HG03175 (cell line): ENCODE results near the gene GSC2.

ENCODE experiments used
- ATAC-seq: cut with Tn5 transposase; IDR thresholded peaks from one replicate; pipeline ENCODE4 v1.9.1; 2021; ENCODE audit warnings: mild to moderate bottlenecking, moderate library complexity; ENCODE audit not compliant: unreplicated experiment

The GSC2 gene

GRCh38 chr22:19121631-19122142 lies 28.4 kb downstream of the GSC2 start:
- ATAC-seq, result peak; percentile 24

DNA sequence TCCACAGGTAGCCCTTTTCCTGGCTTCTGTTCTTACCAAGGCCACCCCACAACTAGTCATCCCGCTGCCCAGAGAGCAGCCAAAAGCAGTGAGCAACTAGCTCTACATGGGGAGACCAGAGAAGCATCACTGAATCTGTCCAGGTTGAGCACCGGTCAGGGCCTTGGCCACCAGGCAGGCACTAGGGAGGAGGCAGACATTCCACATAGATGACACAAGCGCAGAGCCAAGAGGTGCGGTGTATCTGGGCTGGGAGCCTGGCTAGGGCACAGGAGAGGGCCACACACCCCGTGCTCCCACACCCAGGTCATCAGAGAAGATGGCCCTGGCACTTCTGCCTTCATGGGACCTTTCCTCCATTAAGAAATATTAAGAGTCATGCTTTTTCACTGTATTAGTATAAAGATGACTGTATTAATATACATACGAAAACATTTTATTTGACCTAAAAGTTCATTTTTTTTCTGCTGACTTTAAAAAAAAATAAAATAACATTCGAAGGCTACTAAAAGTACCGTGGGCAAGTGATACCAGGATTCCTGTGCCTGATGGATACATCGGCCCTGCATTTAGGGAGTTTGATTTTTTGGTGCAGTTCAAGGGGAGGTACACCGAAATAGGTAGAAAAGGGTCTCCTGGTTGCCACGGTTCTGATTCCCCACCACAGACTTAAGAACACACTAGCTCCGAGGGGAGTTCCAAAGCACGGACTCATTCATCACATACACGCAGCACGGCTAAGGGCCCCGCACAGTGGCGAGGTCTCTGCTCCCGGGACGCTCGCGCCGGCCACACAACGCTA lies 29.1 kb downstream of the GSC2 start:
- ATAC-seq, result peak; percentile 10

DNA sequence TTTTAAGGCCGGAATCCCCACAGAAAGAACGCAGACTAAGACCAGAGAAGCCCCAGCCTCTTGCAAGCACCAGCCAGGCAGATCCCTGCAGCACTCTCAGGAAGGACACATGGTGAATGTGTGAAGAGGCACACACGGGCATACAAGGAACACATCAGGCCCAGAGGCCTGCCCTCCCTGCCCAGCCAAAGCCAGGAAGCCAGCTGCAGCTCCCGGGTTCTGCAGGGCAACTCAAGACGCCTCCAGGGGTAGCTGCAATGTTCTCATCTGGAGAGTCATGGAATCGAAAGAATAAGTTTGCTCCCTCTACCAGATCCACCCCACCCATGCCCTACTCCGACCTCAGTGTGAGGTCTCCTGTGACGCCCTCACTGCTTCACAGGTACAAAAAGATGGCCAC lies 30.1 kb downstream of the GSC2 start:
- ATAC-seq, result no peak

- ATAC-seq, result peak; percentile 38
These were observed 31.7 kb downstream of the GSC2 start for GRCh38 chr22:19118329-19118880.

DNA sequence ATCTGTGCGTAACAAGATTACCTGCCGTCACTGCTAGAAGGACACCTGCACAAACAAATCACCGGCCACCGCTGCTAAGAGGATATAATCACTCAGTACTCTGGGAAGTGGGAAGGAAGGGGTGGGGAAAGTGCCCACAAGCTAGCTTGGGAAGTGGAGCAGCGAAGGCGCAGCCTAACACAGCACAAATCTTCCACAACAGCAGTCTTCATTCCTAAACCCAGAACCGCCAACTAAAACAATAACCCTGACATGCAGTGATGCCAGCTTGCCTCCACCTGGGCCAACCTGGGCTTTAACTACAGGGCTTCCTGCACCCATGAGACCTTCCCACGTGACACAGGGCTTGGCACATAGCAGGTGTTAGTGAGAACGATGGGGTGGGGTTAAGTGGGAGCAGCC lies 33.0 kb downstream of the GSC2 start:
- no peak for ATAC-seq

DNA sequence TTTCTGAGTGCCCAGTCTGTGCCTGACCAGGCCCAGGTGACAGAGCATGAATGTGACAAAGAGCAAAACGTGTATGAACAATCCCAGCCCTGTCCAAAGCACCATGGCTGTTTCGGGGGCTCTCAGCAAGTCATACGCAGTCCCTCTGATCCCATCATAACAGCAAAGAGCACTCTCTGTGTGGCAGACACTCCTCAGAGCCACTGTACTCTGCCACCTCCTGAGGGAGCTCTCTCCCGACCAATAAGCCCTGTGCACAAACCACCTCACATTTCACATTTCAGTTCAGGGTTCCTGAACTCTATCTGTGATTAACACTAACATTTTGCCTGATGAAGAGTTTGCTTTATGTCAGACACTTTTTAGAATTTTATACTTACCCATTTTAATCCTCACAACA lies 34.5 kb downstream of the GSC2 start:
- no peak for ATAC-seq

- no peak for ATAC-seq
These were observed 35.0 kb downstream of the GSC2 start for GRCh38 chr22:19114984-19115552.

- ATAC-seq, result no peak
These were observed 36.7 kb downstream of the GSC2 start for GRCh38 chr22:19113429-19113828.

- no peak for ATAC-seq
These were observed 38.5 kb downstream of the GSC2 start for GRCh38 chr22:19111584-19111983.

- ATAC-seq, result no peak
These were observed 39.0 kb downstream of the GSC2 start for GRCh38 chr22:19111140-19111539.

DNA sequence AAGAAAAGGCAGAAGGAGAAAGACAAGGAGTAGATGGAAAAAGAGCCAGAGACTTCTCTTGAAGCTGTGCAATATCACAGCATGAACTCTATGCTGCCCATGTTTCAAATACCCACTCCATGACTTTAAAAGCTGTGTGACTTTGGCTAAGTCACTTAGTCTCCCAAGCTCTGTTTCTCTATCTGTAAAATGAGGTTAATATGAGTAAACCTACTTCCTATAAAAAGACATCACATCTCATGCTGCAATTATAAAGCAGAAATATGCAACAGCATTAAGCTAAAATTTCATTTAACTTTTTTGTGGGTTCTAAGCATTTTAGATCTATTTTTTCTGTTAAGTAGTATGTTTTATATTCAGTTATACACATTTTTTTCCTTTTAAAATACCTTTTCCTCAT lies 39.4 kb downstream of the GSC2 start:
- no peak for ATAC-seq

GRCh38 chr22:19110064-19110458 lies 40.0 kb downstream of the GSC2 start:
- ATAC-seq, result no peak

- peak; percentile 86 for ATAC-seq
These were observed 40.7 kb downstream of the GSC2 start for GRCh38 chr22:19109198-19110063.

GRCh38 chr22:19108807-19109197 lies 41.3 kb downstream of the GSC2 start:
- ATAC-seq, result no peak

- ATAC-seq, result no peak
These were observed 42.4 kb downstream of the GSC2 start for GRCh38 chr22:19107730-19108074.

GRCh38 chr22:19106886-19107729 lies 43.0 kb downstream of the GSC2 start:
- ATAC-seq, result no peak

DNA sequence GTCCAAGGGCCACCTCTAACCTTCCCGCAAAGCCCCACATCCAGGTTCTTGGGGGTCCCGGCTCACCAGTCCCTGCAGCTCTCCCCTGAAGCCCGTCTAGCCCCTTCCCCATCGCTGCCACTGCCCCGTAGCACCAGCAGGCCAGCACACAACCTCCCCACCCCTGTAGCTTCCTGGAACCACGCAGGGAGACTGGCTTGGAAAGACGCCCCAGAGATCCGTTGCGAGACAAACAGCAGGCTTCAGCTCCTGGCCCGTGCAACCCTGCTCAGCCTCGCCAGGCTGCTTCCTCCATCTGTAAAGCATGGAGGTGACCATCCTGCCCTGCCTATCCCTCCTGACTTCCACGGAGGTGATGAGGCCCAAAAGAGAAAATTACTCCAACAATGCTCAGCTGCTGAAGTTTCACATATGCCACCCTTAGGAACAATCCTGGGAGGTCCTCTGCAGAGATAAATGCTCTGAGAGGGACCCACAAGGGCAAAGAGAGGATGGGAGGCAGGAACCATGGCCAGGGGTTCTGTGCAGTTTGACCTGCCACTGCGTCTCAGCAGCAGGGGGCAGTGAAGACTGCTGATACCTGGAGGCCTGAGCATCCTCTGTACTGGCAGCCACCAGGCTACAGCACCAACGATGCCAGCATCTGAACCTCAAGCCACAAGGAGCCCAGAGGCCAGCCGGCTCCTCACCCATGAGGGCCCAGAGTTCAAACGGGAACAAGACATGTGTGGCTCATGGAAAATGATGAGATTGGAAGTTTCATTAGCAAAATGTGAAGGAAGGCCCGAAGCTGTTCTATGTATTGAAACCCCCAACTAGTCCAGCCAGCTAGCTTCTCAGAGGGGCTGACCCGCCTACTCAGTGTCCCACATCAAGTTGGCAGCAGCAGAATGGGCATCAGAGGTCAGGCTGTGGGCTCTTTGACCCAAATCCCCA lies 44.0 kb downstream of the GSC2 start:
- ATAC-seq, result no peak

- ATAC-seq, result no peak
These were observed 44.6 kb downstream of the GSC2 start for GRCh38 chr22:19105456-19105855.
